ENCODE results near the gene CFHR5.
A peak's percentile ranks its signal among the peaks of the same experiment; 100 is the strongest.
"Not testable (repeated sequence)": the region's sequence is repeated elsewhere in the genome, so short reads cannot be mapped to it uniquely, and the experiment has no call there.

The CFHR5 gene

DNA sequence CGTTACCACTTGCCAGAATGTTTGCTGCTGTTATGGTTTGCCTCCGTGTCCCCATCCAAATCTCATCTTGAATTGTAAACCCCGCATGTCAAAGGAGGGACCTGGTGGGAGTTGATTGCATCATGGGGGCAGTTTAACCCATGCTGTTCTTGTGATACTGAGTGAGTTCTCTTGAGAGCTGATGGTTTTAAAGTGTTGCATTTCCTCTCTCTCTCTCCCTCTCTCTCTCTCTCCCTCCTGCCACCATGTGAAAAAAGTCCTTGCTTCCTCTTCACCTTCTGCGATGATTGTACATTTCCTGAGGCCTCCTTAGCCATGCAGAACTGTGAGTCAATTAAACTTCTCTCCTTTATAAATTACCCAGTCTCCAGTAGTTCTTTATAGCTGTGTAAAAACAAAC is 44.4 kb downstream of the CFHR5 start:
- no peak for DNase-seq

DNA sequence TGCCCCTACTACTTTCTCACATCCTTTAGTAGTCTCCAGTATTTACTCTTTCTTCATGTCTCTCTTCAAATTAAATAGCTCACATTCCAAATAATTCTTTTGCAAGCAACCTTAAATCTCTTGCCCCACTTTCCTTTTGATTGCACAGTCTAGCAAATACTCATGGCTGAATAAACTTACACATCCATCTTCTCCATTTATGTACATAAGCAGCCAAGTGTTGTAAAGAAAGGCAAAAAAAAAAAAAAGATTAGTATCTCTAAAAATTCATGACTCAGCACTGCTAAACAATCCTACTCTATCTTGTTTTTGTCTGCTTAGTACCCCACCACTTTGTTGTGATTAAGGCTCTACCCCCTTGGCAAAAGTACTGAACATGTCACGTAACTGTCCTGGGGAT is 47.1 kb downstream of the CFHR5 start:
- DNase-seq, result no peak

DNA sequence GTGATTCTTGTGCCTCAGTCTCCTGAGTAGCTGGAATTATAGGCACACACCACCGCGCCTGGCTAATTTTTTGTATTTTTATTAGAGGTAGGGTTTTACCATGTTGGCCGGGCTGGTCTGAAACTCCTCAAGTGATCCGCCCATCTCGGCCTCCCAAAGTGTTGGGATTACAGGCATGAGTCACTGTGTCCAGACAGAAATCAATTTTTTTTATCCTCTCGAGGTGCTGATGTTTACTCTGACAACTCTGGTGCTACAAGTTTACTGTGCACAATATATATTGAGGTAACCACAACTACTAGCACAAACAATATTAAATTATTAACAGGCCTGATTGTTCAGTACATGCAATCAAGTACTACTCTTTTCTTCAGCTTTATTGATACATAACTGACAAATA is 50.0 kb downstream of the CFHR5 start:
- DNase-seq, result no peak

DNA sequence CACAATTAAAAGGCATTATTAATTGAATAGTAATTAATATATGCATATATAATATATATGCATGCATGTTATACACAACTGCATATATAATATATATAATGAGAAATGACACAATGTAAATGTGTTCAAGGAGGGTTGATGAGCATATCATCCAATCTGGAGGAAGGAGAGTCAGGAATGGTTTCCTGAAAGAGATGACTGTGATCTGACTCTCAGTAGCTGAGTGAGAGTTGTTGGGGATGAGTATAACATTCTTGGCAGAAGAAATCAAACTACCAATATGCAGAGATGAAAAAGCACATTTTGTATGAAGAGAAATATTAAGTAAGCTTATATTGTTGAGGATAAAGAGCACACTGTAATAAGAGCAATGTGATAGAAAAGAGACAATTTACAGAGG is 52.4 kb downstream of the CFHR5 start:
- DNase-seq, result no peak

DNA sequence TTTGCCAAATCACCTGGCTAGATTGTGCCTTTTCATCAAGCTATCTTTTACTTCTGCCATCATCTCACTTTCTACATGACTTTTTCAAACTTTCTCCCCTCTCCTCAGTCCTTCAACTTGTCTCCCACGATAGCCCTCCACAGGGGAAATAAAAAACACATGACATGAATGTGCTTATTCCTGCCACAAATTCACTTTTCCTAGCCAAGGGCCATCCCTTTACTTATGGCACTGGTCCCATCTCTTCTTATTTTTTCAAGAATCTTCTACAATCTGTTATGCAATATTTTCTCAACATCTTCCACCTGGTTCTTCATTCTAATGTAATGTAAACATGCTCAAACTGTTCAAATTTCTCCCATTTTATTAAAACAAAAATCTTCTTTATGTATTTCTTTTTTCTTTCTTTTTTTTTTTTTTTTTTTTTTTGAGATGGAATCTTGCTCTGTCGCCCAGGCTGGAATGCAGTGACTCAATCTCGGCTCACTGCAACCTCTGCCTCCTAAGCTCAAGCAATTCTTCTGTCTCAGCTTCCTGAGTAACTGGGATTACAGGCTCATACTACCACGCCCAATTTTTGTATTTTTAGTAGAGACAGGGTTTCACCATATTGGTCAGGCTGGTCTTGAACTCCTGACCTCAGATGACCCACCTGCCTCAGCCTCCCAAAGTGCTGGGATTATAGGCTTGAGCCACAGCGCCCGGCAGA is 57.4 kb downstream of the CFHR5 start:
- not testable (repeated sequence) for DNase-seq

DNA sequence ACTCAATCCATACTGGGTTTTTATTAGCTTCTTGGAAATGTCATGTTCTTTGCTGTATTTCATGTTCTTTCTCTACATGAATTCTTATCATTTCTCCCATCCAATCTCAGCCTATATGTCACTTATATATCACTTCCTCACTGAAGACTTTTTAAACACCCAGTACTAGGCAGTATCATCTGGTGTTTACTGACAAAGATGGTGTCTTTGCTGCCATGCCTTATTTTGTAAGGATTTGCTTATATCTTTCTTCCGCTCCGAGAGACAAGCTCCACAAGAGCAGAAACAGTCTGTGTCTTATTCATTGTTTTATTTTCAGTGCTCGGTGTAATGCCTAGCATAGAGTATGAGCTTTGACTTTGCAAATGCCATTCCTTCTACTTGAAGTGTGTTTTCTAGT is 59.5 kb downstream of the CFHR5 start:
- DNase-seq, result no peak

DNA sequence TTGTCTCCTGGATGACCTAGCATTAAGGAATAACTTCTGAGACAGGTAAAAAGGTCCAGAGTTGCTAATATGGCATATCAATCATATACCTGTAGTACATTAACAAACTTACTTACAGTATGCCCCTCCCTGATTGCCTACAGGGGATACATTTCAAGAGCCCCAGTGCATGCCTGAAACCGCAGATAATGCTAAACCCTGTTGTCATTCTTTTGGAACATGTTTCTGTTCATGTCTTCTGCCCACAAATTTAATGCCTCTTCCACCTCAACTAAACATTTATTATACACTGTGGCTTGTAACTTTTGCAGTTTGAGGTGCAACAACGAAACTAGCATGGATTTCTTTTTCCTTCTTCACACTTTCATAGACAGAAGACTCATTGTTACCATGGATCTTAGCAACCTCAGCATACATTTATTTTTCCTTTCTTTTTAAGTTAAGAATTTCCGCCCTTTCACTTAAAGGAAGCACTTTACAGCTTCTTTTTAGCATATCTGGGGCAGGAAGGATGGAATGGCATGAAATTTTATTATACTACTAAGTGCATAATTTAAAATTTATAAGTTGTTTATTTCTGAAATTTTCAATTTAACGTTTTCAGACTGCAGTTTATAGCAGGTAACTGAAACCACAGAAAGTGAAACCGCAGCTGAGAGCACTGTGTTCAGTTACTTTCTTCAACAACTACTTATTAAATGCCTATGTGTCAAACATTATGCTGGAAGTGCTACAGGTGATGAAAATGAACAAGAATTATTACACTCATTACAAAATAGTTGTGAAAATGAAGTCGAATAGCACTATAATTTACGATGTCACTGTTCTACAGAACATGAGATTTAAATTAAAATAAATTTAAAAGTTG is 64.4 kb downstream of the CFHR5 start:
- no peak for DNase-seq

DNA sequence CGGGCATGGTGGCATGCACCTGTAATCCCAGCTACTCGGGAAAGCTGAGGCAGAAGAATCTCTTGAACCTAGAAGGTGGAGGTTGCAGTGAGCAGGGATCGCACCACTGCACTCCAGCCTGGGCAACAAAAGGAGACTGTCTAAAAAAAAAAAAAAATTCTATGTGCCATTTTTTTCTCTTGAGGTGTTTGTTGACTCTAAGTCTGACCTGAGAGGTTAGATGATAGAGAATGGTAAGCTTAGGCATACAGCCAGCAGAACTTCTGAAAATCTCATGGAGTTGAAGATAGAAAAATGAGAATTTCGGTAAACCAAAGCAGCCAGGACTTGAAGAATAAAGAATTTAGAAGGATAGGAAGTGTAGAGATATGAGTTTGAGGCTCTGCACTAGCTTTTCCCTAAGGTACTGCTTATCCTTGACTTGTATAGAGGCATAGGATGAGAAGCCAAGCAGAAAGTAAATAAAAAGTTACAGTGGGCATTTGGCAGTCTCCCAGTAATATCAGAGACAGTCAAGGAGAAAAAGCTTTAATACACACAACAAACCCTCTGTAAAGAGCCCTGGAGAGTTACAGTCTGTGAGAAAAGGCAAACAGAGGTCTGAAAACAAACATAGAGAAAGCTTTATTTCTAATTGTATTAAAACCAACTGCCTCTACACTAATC is 65.5 kb downstream of the CFHR5 start:
- peak; percentile 30 for DNase-seq

DNA sequence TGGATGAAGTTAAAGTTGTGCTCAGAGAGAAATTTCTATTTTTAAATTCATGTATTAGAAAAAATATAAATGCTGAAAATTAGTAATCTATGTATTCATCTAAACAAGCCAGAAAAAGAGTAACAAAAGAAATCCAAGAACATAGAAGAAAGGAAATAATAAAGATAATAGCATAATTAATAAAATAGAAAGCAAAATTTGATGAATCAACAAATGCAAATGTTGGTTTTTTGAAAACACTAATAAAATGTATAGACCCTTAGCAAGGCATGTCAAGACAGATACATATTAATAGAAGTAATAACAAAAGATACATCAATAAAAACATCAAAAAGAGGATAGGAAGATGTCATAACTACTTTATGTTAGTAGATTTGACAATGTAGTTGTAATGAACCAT is 71.7 kb downstream of the CFHR5 start:
- no peak for DNase-seq

All from kidney glomerular epithelial cell (primary cell).